Activated naive CD8-positive, alpha-beta T cell (primary cell): ENCODE measurements around the gene SFT2D1.

Experiments
- H3K27ac Mint-ChIP-seq: one replicate; pipeline ENCODE4 v1.8.0; 2021; ENCODE audit warnings: mixed read lengths
- H3K27me3 Mint-ChIP-seq: one replicate; pipeline ENCODE4 v1.8.0; 2021; ENCODE audit warnings: mixed read lengths
- H3K36me3 Mint-ChIP-seq: one replicate; pipeline ENCODE4 v1.8.0; 2021; ENCODE audit warnings: mixed read lengths
- H3K4me1 Mint-ChIP-seq: one replicate; pipeline ENCODE4 v1.8.0; 2021; ENCODE audit warnings: low read depth, mixed read lengths
- H3K4me3 Mint-ChIP-seq: one replicate; pipeline ENCODE4 v1.8.0; 2021; ENCODE audit warnings: mild to moderate bottlenecking, mixed read lengths
- H3K9me3 Mint-ChIP-seq: one replicate; pipeline ENCODE4 v1.8.0; 2021; ENCODE audit warnings: low read depth, mixed read lengths

The SFT2D1 gene

GRCh38 chr6:166333172-166333995, 9.0 kb downstream of the SFT2D1 start:
- Mint-ChIP-seq H3K36me3 (peaks cover 26% of the 10 kb centered on the region), H3K27me3 (no peaks in the 10 kb centered on the region), H3K4me3 (peak overlapping the region; percentile 44), H3K4me1 (peaks cover 39% of the 10 kb centered on the region), H3K9me3 (no peaks in the 10 kb centered on the region), H3K27ac (peak overlapping the region; percentile 0)

GRCh38 chr6:166331503-166332415, 10.6 kb downstream of the SFT2D1 start:
- no peaks in the 10 kb centered on the region for H3K9me3 Mint-ChIP-seq
- H3K27me3 Mint-ChIP-seq: no peaks in the 10 kb centered on the region
- H3K27ac Mint-ChIP-seq: no peak overlapping the region
- peaks cover 39% of the 10 kb centered on the region for H3K4me1 Mint-ChIP-seq
- H3K36me3 Mint-ChIP-seq: peaks cover 22% of the 10 kb centered on the region
- H3K4me3 Mint-ChIP-seq: no peak overlapping the region

DNA sequence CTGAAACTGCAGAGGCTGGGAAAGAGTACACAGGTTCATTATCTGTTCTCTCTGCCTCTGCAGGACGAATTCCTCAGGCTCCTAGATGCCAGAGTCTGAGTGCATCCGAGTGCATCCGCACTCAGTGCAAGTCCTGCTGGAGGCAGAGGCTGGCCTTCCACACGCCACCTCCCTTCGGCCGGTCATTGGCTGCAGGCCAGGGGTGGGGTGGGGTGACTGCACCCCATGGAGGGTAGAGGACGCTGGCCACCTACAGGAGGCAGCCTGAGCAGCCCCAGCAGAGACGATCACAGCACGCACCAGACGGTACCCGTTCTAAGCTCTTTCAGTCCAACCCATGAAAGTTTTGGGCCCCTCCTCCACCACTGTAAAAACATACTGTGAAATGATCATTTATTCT, 11.7 kb downstream of the SFT2D1 start:
- peaks cover 39% of the 10 kb centered on the region for H3K4me1 Mint-ChIP-seq
- H3K36me3 Mint-ChIP-seq: peaks cover 22% of the 10 kb centered on the region
- H3K27ac Mint-ChIP-seq: no peak overlapping the region
- no peaks in the 10 kb centered on the region for H3K9me3 Mint-ChIP-seq
- H3K27me3 Mint-ChIP-seq: no peaks in the 10 kb centered on the region
- no peak overlapping the region for H3K4me3 Mint-ChIP-seq

GRCh38 chr6:166325383-166326042, 16.8 kb downstream of the SFT2D1 start:
- H3K4me3 Mint-ChIP-seq: no peak overlapping the region
- no peaks in the 10 kb centered on the region for H3K27me3 Mint-ChIP-seq
- H3K9me3 Mint-ChIP-seq: no peaks in the 10 kb centered on the region
- peaks cover 4% of the 10 kb centered on the region for H3K36me3 Mint-ChIP-seq
- H3K4me1 Mint-ChIP-seq: peaks cover 2% of the 10 kb centered on the region
- H3K27ac Mint-ChIP-seq: no peak overlapping the region

DNA sequence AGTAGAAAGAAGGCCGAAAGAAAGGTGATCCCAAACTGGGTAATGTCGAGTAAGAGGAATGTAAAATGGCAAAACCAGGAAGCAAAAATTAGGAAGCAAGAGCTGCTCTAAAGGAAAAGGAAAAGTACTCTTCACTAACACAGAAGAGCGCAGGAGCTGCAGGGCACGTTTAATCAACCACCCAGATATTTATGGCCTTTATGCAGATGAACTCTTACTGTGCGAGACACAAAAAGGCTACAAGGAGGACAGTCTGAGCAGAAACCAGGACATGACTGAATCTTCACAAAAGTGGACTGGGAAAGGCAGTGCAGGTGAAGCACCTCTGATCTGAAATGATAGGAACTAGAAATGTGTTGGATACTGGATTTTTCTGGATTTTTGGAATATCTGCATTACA, 18.9 kb downstream of the SFT2D1 start:
- no peaks in the 10 kb centered on the region for H3K9me3 Mint-ChIP-seq
- H3K4me1 Mint-ChIP-seq: peaks cover 2% of the 10 kb centered on the region
- H3K4me3 Mint-ChIP-seq: no peak overlapping the region
- H3K27me3 Mint-ChIP-seq: no peaks in the 10 kb centered on the region
- no peak overlapping the region for H3K27ac Mint-ChIP-seq
- peaks cover 4% of the 10 kb centered on the region for H3K36me3 Mint-ChIP-seq

DNA sequence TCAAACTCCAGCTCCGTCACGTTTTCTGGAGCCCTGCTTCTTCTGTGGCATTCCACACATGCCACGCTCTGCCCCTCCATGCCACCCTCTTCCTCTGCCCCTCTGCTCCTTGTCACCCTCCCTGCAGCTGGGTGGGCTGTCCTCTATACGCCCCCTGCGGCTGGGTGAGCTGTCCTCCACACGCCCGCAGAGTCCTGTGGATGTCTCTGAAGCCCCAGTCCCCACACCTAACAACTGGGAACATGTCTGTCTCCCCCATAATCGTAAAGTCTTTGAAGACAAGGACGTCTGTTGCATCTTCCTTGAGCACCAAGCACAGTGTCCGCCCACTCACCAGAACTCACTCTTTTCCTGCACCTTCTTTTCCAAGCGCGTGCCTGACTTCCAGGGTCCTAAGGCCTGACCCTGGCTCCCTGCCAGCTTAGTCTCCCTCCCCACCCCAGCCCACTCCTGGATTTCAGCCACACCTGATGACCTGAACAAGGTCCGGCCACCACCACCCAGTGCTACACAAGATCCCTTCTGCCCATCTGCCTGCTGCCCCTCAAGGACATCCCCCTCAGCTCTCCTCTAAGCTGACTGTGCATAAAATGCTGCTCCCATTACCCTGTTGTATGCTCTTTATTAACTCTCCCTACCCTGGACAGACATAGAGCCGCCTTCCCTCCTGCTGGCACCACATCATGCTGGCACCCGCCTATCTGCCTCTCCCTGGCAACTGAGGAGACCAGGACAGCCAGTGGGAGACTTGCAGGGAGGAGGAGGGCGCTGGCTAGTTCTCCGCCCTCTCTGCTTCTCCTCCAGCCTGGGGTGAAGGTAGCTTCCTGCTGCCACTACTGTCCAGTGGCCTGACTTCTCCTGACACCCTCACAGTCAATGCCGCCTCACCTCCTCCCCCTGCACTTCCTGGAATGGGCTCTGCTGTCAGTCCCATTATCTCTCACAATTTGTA, 23.4 kb downstream of the SFT2D1 start:
- Mint-ChIP-seq H3K4me1 (no peaks in the 10 kb centered on the region), H3K36me3 (no peaks in the 10 kb centered on the region), H3K27ac (no peak overlapping the region), H3K4me3 (no peak overlapping the region), H3K9me3 (no peaks in the 10 kb centered on the region), H3K27me3 (no peaks in the 10 kb centered on the region)

- Mint-ChIP-seq H3K4me3 (no peak overlapping the region), H3K36me3 (no peaks in the 10 kb centered on the region), H3K27ac (no peak overlapping the region), H3K9me3 (no peaks in the 10 kb centered on the region), H3K4me1 (no peaks in the 10 kb centered on the region), H3K27me3 (no peaks in the 10 kb centered on the region)
These were observed 24.1 kb downstream of the SFT2D1 start for GRCh38 chr6:166318227-166318626.

DNA sequence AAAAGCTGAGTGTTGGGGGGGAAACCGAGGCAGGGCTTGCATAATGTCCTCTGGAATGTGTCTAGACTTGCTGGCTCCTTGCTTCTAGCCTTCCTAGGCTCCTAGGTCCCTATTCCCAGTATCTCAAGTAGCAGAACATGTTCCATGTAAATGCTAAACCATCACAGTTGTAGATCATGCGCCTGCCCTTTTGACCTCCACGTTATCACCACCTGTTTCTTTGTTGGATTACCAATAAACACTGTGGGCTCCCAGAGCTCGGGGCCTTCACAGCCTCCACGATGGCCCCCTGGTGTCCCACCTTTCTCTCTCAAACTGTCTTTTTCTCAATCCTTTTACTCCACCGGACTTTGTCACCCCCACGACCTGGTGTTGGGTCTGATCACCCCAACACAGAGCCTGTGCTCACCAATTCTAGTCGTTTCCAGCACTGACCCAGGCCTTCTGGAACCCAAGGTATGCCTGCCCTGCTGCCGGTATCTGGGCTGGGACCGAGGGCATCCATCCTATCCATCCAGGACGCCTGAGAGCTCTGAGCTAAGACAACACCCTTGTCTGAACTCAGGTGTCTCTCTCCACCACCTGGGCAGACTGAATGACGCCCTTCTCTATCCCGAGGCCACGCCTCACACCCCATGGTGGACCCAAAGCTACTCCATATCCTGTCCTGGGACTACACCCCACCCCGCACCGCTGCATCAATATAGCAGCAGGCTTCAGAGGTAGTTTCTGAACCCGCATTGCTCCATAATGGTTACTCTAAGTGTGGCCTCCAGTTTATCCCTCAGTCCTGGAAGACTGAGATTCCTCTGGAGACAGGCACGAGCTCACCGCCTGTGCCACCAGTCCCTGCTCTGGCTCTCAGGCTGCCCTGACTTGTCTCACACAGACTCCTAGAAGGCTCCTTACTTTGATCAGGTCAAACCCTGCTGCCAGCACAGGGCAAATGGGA, 24.8 kb downstream of the SFT2D1 start:
- Mint-ChIP-seq H3K27me3 (no peaks in the 10 kb centered on the region), H3K4me1 (no peaks in the 10 kb centered on the region), H3K4me3 (no peak overlapping the region), H3K27ac (no peak overlapping the region), H3K36me3 (no peaks in the 10 kb centered on the region), H3K9me3 (no peaks in the 10 kb centered on the region)

DNA sequence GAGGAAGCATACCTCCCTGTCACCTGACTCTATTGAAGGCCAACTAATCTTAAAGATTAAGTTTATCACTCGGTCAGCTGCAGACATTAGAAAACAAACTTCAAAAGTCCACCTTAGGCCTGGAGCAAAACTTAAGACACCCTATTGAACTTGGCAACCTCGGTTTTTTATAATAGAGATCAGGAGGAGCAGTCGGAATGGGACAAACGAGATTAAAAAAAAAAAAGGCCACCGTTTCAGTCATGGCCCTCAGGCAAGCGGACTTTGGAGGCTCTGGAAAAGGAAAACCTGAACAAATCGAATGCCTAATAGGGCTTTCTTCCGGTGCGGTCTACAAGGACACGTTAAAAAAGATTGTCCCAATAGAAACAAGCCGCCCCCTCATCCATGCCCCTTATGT, 26.9 kb downstream of the SFT2D1 start:
- Mint-ChIP-seq H3K4me3 (no peak overlapping the region), H3K27me3 (no peaks in the 10 kb centered on the region), H3K4me1 (no peaks in the 10 kb centered on the region), H3K9me3 (no peaks in the 10 kb centered on the region), H3K27ac (no peak overlapping the region), H3K36me3 (no peaks in the 10 kb centered on the region)

DNA sequence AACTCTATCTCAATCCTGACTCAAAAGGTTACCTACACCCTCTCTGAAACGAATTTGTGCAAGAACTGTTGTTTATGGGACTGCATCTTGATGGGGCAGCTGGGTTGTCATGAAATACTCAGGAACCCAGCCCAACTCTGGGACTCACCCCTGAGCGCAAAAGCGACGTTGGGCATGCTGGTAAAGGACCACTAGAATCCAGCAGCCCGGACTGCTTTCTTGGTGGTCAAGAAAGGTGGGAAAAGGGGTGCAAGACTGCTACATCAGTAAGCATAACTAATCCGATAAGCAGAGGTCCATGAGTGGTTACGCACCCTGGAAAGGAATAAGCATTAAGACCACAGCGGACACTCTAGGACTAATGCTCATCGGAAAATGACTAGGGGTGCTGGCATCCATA, 27.9 kb downstream of the SFT2D1 start:
- Mint-ChIP-seq H3K4me1 (no peaks in the 10 kb centered on the region), H3K27me3 (peaks cover 1% of the 10 kb centered on the region), H3K36me3 (no peaks in the 10 kb centered on the region), H3K27ac (no peak overlapping the region), H3K9me3 (no peaks in the 10 kb centered on the region), H3K4me3 (no peak overlapping the region)

- no peaks in the 10 kb centered on the region for H3K36me3 Mint-ChIP-seq
- H3K27me3 Mint-ChIP-seq: peaks cover 8% of the 10 kb centered on the region
- H3K9me3 Mint-ChIP-seq: no peaks in the 10 kb centered on the region
- no peak overlapping the region for H3K4me3 Mint-ChIP-seq
- peaks cover 2% of the 10 kb centered on the region for H3K4me1 Mint-ChIP-seq
- no peak overlapping the region for H3K27ac Mint-ChIP-seq
These were observed 28.9 kb downstream of the SFT2D1 start for GRCh38 chr6:166313255-166314070.

DNA sequence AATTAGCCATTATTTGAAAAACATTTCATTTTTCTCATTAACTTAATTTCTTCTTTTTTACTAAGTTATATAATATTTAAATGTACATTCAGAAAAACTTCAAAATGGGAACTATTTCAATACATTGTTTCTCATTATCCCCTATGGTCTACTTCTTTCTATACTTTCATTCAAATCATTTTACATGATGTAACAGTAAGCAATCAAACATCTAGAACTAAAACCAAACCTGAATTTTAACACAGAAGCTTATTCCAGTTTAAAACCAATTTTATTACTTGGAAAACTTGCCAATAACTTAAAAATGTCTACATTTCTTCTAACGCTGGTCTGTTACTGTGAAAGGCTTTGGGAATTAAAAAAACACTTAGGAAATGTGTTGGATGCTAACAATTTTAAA, 29.5 kb downstream of the SFT2D1 start:
- peaks cover 8% of the 10 kb centered on the region for H3K27me3 Mint-ChIP-seq
- no peaks in the 10 kb centered on the region for H3K36me3 Mint-ChIP-seq
- no peak overlapping the region for H3K4me3 Mint-ChIP-seq
- no peaks in the 10 kb centered on the region for H3K9me3 Mint-ChIP-seq
- no peak overlapping the region for H3K27ac Mint-ChIP-seq
- H3K4me1 Mint-ChIP-seq: peaks cover 2% of the 10 kb centered on the region

GRCh38 chr6:166310634-166311033, 31.7 kb downstream of the SFT2D1 start:
- Mint-ChIP-seq H3K27ac (no peak overlapping the region), H3K4me3 (no peak overlapping the region), H3K36me3 (no peaks in the 10 kb centered on the region), H3K9me3 (no peaks in the 10 kb centered on the region), H3K4me1 (peaks cover 5% of the 10 kb centered on the region), H3K27me3 (peaks cover 15% of the 10 kb centered on the region)
